HG02763 (cell line): Measurements from ENCODE around the gene NFKBIZ.

Experiments
- ATAC-seq: cut with Tn5 transposase; IDR thresholded peaks from one replicate; pipeline ENCODE4 v1.9.1; 2021; ENCODE audit warnings: mild to moderate bottlenecking, moderate library complexity; ENCODE audit not compliant: unreplicated experiment

NFKBIZ gene

DNA sequence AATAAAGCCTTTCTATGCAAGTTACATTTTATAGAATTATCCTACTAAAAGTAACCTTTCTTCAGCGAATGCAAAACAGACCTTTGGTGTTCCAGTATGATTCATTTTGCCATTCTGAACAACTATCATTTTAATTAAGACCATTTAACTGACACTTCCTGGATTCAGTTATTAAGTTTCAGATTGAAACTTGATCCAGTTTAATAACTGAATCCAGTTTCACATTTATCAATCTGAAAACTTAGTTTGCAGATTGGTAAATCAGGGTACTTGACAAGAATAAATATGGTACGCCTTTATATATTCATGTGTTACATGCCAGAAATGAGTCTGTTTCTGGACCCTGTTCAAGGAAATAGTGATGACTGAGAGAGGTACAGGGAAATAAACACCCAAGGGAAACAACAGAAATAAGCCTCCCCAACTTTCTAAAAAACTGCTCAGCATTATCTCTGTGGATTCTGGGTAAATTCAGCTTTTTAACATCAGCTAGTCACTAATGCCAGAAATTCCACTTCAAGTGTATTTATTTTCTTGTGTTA lies 23.3 kb upstream of the NFKBIZ start:
- no peak for ATAC-seq

DNA sequence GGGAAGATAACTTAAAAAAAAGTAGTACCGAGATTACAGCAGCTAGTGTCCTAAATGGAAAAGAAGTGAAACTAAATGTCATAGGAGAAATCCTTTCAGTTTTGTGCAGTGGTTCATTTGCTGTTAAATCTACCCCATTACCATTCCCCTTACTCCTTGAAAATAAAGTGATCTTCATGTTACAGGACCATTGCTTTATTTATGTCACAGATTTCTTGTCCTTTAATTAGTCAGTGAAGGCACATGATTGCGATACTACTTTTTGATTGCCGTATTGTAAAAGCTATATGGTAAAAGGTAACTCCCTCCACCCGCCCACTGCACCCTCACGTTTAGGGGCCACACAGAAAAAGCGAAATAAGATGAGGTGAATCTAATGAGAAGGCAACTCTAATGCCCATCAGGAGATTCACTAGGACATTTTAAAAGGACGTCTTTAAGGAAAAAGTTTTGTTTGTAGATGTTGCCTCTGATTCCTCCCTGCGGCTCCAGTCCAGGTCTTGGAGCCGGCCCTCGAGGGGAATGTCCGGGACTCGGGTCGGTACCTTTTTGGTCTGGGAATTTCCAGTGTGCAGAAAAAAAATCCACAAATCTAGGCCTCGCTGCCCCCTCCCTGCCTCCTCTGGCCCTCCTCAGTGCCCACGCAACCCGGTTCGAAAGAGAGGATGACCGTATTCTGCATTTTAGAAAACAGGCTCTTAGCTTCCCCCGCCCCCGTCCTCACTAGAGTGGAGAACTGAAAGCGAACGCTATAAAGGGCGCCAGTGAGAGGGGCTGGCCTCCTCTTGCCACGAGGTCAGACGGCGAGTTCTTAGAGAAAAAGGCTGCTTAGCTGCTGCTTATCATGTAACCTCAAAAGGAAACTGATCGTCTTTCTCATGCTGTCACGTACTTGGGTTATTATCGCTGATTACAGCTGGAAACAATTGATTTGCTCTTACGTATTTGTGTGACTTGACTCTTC lies 21.8 kb upstream of the NFKBIZ start:
- peak; percentile 86 for ATAC-seq

DNA sequence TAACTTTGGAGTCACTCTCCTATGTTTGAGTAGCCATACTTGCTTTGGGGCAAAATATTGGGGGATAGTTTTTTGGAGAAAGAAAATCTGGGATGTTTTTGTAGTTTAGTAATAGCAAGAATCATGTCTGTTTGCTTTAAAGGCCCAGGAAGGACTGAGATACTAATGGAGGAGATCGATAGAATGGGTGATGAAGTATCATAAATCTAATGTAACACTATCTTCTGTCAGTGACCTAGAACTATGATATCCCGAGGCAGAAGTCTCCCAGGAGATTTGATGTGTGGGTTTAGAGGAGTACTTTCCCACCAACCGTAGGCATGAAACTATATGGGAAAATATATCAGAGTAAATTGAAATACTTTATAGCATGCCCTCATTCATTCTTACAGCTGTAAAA lies 21.0 kb upstream of the NFKBIZ start:
- ATAC-seq, result no peak

DNA sequence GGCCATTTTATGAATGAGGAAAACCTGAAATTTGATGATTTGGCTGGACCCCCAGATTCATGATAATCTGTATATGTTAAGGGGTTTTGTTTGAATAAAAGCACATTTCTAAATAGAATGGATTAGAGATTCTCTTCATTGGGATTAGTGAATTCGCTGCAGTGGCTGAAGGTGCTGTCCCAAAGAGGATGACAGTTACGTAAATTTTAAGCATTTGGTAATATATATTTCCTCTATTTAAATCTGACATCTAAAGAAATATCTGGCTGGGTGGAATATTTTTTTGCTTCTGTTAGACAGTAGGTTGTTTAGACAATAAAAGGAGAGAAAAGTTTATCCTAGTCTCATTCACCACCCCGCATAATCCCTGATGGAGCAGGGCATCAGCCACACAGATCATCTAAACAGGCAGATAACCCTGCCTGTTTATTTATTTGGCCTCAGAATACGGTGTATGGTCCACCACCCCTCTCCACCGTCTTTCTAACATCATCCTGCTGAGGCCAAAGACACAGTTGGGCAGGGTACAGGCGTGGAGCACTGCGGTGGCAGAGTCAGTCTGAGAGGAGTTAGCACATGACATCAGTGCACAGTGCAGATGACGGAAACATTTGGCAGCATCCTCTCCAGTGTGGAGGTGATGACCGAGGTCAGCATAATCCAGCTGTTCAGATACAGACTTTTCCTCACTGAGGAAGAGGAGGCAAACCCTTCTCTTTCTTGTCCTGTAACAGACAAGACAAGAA lies 20.4 kb upstream of the NFKBIZ start:
- ATAC-seq, result peak; percentile 45

DNA sequence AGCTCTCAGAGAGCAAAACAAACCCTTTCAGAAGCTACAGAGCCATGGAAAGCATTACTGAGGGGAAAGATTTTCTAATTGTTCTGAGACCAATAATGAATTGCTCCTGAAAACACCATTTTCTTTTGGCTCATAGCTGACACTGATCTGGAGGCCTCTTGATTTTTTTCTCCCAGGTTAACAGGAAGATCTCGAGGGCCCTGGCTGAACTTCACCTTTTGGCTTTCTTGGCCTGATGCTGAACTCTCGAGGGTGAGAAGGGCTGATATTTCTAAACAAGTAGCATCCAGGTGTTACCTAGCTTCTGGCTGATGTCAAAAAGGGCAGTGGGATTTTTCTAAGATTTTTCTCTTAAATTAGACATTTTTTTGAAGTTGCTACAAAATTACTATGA lies 19.9 kb upstream of the NFKBIZ start:
- no peak for ATAC-seq

DNA sequence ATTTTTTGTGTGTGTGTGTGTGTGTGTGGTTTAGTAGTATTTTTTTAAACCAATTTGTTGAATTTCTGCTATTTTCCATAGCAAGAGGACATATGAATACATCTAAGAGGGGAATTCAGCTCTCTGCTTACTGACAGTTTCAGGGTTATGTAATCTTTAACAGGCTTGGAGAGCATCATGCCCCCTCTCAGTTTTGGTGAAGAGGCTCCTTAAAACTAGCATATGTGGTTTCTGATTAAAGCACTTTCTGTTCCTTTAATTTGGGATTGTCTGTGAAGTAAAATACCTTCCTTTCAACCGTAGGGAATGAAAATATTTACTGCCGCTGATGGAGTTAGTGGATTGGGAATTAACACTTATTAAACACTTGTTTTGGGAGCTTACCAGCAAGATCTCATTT lies 19.4 kb upstream of the NFKBIZ start:
- ATAC-seq, result no peak

DNA sequence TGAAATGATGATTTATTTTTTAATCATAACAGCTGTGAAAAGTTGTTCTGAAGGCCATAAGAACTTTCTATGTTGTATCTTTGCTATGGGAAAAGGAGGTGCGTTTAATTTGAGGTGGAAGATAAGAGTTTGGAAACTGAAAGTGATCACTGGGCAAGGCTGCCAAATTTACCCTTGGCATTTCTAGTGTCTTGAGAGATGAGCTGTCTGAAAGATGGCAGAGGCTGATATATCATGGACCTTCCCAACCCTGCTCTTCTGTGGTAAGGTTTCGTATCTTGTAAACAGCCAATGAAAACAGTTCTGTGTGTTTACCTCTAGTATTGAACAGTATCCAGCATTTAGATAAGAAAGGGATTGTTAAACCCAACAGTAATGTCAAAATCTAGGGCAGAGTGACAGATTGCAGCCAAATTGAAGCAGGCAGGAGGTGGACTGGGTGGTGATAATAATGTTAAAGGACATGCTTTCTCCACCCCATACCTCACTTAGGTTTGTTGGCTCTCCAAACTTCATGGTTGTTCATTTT lies 15.8 kb upstream of the NFKBIZ start:
- ATAC-seq, result no peak

DNA sequence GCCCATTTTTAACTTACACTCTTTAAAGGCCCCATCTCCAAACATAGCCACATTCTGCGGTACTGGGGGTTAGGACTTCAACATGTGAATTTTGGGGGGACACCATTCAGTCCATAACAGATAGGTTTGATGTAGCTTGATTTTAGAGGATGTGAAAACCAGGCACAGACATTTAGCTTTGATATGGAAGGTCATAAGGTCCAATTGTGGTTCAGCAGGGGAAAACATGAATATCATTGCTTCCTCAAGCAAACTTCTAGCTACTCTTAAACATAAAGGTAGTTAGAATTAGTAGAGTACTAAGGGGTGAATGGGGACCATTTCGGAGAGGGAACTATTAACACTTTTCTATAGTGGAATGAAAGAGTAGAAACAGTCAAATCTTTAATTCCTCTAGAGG lies 13.6 kb upstream of the NFKBIZ start:
- no peak for ATAC-seq

DNA sequence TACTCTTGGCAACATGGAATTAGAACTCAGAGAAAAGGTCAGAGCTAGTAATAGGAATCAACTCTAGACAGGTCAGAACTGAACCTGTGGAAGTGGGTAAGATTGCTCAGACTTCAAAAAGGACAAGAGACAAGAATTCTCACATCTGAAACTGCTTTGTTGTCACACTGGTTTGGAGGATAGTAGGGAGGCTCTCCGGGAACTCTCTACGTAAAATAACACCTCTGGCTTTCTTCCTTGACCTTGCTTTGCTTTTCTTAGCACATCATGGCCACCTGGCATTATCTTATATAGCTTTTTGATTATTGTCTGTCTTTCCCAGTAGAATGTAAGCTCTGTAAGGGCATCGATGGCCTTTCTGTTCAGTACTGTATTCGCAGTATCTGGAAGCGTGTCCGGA lies 13.2 kb upstream of the NFKBIZ start:
- no peak for ATAC-seq

DNA sequence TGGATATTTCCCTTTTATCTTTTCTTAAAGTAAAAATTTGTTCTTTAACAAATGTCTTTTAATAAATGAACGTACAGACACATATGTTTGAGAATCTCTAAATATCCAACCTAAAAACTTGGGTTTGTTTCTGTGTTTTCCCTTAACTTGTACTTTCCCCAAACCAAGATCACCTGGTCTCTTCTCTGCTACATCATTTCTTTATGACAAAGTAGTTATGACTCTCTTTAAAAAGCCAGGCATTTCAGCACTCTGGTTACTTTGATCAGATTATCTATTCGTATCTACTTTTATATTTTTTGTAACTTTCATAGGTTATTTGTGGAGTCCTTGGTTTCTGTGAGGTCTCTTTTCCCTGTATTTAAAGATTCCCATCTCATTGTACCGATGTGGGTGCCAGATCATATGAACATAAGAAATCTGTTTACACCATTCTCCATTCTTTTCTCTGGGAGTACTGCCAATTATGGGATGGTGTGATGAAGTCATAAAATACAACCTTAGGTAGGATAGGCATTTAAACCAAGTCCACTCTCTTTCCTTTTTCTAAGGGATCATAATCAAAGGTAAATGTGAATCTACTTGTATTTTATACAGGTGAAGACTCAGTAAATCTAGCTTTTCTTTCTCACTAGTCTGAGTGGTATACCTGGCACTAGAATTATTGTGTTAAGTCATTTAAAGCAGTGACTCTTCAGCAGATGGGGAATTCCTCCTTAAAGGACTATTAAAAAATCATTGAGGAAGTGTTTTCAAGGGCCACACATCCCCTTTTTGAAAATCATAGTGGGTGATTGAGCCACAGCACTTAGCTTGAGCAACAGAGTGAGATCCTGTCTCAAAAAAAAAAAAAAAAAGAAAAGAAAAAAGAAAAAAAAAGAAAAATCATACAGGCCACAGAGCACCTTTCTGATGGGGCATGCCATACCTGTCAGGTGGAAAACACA lies 12.4 kb upstream of the NFKBIZ start:
- no peak for ATAC-seq

DNA sequence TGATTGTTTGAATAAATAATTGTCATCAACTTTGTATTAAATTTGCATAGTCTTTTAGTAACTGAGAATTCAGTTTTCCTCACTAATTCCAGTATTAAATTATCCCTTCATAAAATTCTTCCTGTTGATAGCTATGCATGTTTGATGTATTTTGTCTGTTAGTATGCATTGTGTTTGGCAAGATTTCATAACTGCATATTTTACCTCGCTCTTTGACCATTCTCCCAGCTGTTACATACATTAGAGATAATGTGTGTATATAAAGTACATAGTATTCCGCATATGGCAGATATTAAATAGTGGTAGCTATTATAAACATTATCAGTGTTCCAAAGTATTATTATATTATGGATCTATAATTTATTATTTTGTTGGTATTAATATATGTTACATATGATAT lies 10.6 kb upstream of the NFKBIZ start:
- ATAC-seq, result no peak

DNA sequence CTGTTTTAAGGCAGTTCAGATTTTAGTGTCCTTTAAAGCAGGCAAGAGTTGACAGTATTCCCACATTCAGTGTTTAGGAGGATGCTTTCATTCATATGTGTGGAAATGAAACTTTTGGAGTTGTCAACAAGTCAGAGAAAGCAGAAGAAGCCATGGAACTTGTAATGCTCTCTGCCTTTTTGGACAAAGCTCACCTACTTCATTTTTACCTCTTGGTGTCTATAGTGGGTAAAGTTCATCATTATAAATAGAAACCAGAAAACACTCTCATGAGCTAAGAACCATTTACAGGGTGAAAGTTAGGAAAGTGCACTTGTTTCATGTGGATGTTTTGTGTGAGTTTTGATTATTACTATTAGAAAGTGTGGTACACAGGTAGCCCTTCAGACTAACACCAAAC lies 9.2 kb upstream of the NFKBIZ start:
- no peak for ATAC-seq

DNA sequence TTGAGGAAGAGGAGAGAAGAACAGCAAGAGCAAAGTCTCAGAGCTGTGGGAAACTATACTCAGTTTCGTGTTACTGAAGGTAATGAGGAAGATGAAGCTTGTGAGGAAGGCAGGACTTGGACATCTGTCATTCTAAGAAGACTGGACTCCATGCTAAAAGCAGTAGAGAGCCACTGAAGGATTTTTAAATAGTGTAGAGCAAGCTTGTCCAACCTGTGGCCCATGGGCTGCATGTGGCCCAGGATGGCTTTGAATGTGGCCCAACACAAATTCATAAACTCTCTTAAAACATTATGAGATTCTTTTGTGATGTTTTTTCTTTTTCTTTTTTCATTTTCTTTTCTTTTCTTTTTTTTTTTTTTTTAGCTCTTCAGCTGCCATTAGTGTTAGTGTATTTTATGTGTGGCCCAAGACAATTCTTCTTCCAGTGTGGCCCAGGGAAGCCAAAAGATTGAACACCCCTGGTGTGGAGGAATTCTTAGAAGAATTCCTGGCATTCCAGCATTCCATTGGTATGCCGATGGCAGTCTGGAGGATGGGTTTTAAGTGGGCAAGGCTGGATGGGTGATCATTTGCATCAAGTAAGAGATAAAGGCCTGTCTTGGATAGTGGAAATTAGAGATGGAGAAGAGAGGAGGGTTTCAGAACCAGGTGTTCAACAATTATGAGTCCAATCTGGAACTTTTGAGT lies 6.9 kb upstream of the NFKBIZ start:
- ATAC-seq, result no peak

DNA sequence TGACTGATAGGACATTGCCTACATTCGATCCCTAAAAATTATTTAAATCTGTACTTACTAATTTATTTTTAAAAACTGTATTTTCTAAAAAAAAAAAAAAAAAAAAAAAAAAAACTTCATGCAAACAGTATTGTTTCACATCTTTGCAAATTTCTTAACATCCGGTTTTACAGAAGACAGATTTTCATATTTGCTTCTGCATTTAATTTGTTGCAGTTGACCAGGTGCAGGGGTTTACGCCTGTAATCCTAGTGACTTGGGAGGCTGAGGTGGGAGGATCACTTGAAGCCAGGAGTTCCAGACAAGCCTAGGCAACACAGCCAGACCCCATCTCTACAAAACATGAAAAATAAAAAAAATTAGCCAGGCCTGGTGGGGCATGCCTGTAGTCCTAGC lies 6.4 kb upstream of the NFKBIZ start:
- no peak for ATAC-seq

DNA sequence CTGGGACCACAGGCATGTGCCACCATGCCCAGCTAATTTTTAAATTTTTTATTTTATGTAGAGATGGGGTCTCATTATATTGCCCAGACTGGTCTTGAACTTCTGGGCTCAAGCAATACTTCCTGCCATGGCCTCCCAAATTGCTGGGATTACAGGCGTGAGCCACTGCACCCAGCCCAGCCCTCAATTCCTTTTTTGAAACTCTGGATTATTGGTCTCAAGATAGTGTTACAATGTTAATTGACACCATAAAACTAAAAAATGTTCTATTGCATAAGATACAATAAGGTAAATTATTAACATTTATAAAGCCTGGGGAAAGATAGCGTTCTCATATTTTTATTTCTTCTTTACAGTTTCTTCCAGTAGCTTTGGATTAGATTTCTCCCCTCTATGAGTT lies 3.9 kb upstream of the NFKBIZ start:
- no peak for ATAC-seq

DNA sequence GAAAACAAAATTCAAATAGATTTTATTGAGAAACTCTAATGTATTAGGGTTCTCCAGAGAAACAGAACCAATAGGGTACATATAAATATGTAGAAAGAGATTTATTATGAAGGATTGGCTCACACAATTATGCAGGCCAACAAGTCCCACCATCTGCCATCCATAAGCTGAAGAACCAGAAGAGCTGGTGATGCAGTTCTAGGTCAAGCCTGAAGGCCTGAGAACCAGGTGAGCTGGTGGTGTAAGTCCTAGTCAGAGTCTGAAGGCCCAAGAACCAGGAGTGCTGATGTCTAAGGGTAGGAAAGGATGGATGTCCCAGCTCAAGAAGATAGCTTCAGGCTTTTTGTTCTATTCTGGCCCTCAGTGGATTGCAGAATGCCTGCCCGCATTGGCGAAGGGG lies 2.6 kb upstream of the NFKBIZ start:
- no peak for ATAC-seq

DNA sequence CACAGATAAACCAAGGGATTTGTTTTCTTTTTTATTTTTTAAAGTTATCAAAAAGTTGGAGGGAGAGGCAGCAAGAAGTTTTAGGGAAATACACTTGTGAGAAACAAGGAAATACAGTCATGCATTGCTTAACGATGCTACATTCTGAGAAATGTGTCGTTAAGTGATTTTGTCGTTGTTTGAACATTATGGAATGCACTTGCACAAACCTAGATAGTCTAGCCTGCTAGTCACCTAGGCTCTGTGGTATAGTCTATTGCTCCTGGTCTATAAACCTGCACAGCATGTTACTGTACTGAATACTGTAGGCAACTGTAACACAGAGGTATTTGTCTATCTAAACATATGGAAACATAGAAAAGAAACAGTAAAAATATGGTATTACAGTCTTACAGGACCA lies 2.0 kb upstream of the NFKBIZ start:
- ATAC-seq, result no peak

DNA sequence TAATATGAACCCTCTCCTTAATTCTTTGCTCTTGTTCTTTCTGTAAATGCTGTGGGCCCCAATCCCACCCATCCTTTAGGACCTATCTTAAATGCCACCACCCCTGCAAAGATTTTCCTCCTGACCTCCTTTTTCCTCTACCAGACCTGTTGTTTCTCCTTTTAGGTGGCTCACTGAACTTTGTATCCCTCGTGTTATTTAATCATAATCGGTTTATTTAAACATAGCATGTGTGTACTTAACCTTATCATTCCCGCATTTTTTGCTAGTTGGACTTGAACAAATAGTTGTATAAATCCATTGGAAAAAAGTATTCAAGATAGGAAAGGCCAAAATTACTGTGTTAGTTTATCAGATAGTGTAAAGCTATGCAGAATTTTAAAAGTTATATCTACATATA lies 988 bp upstream of the NFKBIZ start:
- ATAC-seq, result no peak

DNA sequence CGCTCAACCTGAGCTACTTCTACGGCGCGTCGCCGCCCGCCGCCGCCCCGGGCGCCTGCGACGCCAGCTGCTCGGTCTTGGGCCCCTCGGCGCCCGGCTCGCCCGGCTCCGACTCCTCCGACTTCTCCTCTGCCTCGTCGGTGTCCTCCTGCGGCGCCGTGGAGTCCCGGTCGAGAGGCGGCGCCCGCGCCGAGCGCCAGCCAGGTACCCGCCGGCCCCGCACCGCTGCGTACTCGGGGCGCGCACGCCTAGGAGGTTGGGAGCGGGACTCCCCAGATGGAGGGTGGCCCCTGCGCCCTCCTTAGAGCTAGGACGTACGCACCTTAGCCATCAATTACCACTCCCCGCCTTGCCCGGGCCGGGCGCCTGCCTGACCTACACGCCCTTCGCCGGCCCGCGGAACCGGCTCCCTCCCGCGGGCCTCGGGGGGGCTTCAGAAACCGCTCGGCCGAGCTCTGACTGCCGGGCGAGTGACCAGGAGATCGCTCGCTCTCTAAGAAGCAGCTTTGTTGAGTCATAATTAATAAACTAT lies 466 bp downstream of the NFKBIZ start:
- peak; percentile 23 for ATAC-seq
